Astrocyte (in vitro differentiated cells and primary cell): ENCODE measurements around the gene COLEC11.

Experiments
- CTCF ChIP-seq: IDR thresholded peaks from 2 replicates; pipeline ENCODE4 v1.5.1; 2011; ENCODE audit warnings: low read depth, mild to moderate bottlenecking, inconsistent platforms, low read length, moderate library complexity; ENCODE audit not compliant: insufficient read depth
- EZH2 ChIP-seq: IDR thresholded peaks from 2 replicates; pipeline ENCODE4 v1.6.1; 2012; ENCODE audit warnings: mild to moderate bottlenecking, low read length, inconsistent platforms; ENCODE audit not compliant: insufficient read depth

GRCh38 chr2:3669656-3670055, 74.7 kb downstream of the COLEC11 start:
- TF ChIP-seq CTCF: no peak
- no peak for TF ChIP-seq EZH2
